HG03108 (cell line): ENCODE measurements around the gene AGAP1.

ENCODE experiments used
- ATAC-seq: cut with Tn5 transposase; IDR thresholded peaks from one replicate; pipeline ENCODE4 v1.9.1; 2021; ENCODE audit warnings: moderate library complexity; ENCODE audit not compliant: unreplicated experiment

AGAP1 gene

GRCh38 chr2:235546151-235546435 is 52.2 kb downstream of the AGAP1 start:
- no peak for ATAC-seq

GRCh38 chr2:235546436-235546835 is 52.6 kb downstream of the AGAP1 start:
- no peak for ATAC-seq

DNA sequence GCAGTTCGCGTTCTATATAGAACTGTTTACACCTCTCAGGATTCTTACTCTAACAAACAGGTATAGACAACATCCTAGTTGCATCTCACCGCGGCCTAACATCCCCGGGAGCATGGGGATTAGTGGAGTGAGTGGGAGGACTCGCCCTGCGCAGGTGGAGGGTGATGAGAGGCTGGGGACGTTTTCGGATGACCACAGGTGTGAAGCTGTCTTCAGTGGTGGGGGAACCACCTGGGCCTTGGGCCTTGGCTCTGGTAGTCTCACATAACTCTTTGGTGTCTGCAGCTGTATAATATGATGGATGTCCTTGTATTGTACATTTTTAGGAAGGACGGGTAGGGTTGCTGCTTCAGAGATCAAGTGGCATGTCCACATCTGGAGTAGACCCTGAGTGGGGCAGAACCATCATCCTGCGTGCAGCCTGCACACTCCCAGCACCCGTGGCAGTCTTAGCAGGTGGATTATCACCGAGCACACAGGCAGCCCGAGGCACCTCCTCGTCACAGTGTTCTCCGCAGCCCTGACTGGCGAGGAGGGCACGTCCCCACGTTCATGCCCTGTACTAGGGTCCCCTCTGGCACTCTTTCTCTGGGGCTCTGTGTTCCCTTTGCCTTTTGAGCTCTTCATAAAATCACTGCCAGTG is 56.0 kb downstream of the AGAP1 start:
- ATAC-seq: no peak

- no peak for ATAC-seq
Measured at GRCh38 chr2:235550378-235550760, 56.5 kb downstream of the AGAP1 start.

DNA sequence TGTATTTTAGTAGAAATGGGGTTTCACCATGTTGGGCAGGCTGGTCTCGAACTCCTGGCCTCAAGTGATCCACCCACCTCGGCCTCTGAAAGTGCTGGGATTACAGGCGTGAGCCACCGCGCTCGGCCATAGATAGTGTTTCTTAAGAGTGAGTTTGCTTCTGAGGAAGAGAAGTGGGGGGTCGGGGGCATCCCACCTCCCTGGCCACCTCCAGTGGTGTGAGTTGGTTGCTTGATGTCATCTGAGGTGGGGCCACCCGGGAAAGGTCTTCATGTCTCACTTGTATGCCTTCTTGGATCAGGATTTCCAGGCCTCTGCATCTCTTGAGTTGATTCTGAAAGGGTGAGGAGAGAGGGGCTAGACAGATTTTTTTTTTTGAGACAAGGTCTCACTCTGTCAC is 57.1 kb downstream of the AGAP1 start:
- ATAC-seq: no peak

GRCh38 chr2:235551965-235552364 is 58.1 kb downstream of the AGAP1 start:
- no peak for ATAC-seq

- ATAC-seq: no peak
Measured at GRCh38 chr2:235552671-235553070, 58.8 kb downstream of the AGAP1 start.

DNA sequence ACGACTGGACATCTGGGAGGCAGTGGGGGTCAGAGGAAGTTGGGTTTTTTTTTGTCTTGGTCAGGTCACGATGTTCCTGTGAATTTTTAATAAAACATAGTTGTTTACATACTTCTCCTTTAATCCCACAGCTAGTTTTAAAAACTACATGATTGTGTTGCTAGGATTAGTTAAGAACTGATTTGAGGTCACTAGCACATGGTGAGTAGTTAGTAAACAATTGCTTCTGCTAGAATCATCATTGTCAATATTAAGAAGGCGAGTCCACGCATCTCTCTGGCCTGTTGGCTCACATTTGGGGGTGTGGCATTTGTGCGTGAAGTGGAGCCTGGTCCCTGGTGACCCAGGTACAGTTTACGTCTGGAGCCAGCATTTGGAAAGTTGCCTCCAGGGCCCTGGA is 59.4 kb downstream of the AGAP1 start:
- no peak for ATAC-seq

DNA sequence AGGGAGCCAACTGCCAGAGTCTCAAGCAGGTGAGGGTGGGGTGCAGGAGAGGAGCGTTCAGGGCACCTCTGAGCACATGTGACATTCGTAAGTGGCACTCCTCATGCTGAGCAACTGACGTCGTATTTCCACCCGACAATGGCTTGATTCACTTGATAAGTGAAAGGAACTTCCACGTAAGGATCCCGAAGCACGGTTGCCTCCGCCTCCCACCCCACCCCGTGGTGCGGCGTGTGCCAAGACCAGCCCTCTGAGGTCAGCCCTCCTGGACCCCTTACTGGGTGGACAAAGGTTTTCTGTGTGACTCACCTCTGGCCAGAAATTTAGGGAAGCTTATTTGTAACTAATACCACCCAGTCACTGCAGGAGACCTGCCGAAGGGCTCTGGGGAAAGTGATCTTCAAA is 59.9 kb downstream of the AGAP1 start:
- ATAC-seq: no peak

DNA sequence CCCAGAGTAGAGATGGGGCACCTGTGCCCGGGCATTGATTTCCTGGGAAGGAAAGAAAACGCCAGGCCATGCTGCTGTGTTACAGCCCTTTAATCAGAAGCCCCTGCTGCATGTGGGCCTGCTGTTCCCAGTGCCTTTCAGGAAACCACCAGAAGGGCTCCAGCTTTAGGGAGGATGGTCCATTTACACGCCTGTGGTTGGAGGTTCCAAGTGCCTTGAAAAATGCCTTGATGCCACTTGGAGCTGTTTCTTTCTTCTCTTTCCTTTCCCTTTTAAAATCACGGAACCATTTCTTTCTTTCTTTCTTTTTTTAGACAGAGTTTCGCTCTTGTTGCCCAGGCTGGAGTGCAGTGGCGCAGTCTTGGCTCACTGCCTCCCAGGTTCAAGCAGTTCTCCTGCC is 60.5 kb downstream of the AGAP1 start:
- ATAC-seq: no peak

DNA sequence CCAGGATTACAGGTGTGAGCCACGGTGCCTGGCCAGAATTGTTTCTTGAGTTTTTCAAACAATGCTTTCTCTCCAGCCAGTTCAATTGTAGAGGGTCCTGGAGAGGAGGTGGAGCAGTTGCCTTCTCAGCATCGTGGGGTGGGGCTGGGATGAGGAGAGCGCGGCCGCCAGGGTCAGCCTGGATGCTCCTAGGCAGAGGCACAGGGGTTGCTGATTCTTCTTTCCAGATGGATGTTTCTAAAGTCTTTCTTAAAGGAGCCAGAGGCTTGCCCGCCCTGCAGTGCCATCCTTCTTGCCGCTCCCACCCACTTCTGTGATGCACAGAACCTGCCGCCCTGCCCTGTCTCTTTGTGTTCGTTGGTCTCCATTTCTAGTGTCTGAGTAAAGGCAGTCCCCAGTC is 61.1 kb downstream of the AGAP1 start:
- ATAC-seq: no peak

- no peak for ATAC-seq
Measured at GRCh38 chr2:235555371-235555770, 61.5 kb downstream of the AGAP1 start.

DNA sequence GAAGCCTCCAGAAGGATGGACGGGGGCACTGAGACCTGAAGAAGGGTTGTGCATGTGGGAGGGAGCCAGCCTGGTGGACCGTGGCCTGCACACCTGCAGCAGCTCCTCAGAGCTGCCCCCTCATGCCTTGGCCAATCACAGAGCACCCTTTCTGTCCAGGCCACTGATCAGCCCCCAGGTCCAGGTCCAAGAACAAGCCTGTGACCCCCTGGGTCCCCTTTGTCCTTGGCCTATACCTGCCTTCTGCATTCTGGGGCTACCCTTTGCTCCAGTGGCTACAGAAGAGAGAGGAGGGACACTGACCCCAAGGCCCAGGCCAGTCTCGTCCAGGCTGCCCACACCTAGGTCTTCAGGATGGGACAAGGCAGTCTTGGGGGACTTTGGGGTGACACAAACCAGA is 62.2 kb downstream of the AGAP1 start:
- no peak for ATAC-seq

GRCh38 chr2:235556901-235557300 is 63.1 kb downstream of the AGAP1 start:
- no peak for ATAC-seq

DNA sequence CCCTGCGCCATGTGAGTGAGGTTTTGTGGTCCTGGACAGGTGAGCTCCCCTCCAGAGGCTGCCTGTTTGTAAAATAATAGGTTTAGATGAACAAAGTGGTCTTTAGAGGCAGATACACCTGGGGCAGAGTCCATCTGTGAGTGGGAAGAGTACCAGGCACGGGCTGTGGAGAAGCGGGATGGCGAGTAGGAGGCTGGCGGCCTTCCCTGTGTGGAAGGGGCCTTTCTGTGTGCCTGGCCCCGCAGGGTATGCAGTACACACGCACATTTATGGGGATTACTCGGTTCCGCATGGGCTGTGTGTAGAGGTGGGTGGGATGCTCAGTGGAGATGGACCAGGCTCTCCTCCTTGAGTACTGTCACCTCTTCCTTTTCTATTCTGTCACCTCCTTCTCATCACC is 64.1 kb downstream of the AGAP1 start:
- no peak for ATAC-seq

GRCh38 chr2:235558572-235558971 is 64.7 kb downstream of the AGAP1 start:
- no peak for ATAC-seq

DNA sequence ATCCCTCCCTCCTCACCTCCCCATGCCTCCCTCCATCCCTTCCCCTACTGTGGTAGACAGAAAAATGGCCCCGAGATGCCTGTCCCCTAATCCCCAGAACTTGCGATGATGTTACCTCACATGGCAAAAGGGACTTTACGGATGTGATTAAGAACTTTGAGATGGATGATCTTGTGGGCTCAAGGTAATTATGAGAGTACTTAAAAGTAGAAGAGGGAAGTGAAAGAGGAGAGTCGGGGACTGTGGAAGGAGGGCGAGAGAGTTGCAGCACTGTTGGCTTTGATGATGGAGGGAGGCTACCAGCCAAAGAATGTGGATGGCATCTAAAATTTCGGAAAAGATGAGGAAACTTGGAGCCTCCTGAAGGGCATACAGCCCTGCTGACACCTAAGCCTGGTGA is 66.5 kb downstream of the AGAP1 start:
- ATAC-seq: no peak

GRCh38 chr2:235561450-235561849 is 67.6 kb downstream of the AGAP1 start:
- no peak for ATAC-seq

- ATAC-seq: no peak
Measured at GRCh38 chr2:235562065-235562747, 68.4 kb downstream of the AGAP1 start.

DNA sequence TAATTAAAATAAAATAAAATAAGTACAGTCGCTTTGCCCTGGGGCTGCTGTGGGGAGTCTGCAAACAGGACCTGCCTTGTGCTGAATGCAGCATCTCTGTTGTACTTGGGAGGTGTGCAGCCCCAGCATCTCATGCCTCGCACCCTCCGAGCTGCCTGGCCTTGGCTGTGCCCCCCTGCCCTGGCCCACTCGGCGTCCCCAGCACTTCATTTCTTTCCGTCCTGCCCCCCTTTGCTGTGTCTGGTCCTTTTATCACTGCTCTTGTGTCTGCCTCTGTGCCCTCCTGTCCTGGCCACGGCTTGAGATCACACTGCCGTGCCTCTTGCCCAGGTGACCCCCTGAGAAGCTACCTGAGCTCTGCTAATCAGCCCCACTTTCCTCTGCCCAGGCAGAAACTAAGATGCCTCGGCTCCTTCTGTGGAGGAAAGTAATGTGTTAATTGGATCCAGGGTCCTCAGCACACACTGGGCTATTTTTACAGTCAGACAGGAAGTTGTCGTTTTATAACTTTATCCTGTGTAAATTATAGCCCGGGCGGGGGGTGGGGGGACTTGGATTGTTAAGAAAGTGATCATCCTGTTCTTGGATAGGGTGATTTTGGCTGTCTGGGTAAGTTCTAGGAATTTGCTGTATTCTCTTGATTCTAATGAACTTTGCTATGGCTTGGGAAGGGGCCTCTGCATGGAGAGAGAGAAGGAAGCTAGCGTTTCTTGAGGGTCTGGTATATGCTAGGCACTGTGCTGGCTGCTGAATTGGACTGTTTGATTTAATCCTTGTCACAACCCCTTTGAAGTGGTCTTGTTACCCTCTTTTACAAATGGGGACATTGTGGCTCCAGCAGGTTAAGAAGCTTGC is 69.4 kb downstream of the AGAP1 start:
- no peak for ATAC-seq

DNA sequence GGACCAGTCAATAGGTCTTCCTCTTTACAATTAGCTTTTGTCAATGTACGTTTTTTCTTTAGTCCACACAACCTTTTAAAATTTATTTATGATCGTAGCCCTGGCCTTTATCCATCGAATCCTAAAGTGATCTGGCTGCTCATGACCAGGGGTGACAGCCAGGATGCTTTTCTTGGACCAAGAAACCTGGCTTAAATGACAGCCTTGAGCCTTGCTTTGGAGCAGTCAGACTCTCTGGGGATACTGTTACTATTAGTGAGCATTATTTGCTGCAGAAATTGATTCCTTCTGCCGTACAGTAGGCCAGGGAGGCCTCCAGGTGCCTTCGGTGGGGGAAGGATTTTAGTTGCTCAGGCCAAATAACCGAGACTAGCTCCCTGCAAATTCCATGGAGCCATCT is 70.2 kb downstream of the AGAP1 start:
- ATAC-seq: no peak

GRCh38 chr2:235564884-235565530 is 71.2 kb downstream of the AGAP1 start:
- ATAC-seq: no peak
